Superior temporal gyrus (tissue), 1 donor: Measurements from ENCODE around the gene C13orf46.

Experiments used
- DNase-seq: peaks from one replicate; pipeline ENCODE4 v3.0.0-alpha.2; 2016; ENCODE audit errors: extremely low spot score

The C13orf46 gene

GRCh38 chr13:114009590-114010400, 35.9 kb upstream of the C13orf46 start:
- no peak for DNase-seq

GRCh38 chr13:114008964-114009589, 35.2 kb upstream of the C13orf46 start:
- DNase-seq = no peak

DNA sequence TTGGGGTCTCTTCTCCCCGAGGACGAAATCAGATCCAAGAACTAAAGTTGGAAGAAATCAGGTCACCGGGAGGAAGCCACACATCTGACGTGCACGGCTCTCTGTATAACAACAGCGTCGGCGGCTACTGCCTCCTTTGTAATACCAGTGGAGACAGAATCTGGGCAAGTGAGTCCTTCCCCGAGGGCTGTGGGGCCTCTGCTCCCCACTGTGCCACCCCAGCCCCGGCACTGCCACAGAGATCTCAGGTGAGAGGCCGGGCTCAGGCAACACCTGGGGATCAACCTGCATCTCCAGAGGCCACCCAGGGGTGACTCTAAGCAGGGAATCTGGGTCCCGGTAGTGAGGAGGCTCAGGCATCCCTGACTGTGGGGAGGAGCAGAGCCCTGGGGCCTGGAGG, 33.7 kb upstream of the C13orf46 start:
- no peak for DNase-seq

DNA sequence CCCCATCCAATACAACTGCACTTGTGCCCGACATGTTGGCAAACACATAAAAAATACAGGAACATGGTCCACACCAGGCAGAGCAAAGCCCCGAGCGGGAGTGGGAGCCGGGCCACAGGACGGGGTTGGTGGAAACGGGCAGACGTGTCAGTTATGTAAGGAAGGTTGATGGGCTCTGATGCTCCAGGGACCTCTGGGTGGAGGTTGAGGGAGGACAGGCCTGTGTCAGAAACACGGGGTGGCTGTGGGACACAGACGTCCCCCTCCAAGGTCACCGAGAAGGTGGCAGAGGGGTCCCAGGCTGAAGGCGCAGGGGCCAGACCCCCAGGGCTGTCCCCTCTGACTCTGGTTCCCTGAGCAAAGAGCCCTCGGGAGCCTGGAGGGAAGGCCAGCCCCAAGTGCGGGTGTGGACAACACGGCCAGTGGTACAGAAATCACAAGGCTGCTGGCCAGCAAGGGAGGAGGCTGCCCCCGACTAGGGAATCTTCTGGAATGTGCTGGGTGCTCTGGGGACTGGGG, 31.4 kb upstream of the C13orf46 start:
- DNase-seq = no peak

DNA sequence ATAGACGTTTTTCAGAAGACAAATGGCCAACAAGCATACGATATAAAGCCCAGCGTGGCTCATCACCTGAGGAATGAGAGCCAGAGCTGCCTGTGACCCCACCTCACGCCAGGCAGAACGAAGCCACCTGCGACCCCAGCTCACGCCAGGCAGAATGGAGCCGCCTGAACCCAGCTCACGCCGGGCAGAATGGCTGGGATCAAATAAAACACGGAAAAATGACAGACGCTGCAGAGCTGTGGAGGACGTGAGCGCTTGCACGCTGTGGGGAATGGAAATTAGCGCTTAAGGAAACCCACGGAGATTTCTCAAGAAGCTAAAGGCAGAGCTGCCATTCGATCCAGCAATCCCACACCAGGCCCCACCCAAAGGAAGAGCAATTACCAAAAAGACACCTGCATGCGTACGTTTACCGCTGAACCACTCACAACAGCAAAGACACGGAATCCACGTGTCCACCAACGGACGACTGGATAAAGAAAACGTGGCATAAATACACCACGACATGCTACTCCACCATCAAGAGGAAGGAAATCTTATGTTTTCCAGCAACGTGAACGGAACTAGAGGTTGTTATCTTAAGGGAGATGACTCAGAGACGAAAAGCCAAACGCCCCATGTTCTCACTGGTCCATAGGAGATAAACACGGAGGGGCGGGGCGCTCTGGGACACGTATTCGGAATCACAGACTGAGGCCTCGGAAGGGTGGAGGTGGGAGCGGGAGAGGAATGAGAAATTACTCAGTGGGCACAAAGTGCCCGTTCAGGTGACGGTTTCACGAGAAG, 30.7 kb upstream of the C13orf46 start:
- no peak for DNase-seq

GRCh38 chr13:114002771-114003321, 29.0 kb upstream of the C13orf46 start:
- no peak for DNase-seq

GRCh38 chr13:114002009-114002544, 28.2 kb upstream of the C13orf46 start:
- no peak for DNase-seq

GRCh38 chr13:114001331-114002008, 27.6 kb upstream of the C13orf46 start:
- no peak for DNase-seq

DNA sequence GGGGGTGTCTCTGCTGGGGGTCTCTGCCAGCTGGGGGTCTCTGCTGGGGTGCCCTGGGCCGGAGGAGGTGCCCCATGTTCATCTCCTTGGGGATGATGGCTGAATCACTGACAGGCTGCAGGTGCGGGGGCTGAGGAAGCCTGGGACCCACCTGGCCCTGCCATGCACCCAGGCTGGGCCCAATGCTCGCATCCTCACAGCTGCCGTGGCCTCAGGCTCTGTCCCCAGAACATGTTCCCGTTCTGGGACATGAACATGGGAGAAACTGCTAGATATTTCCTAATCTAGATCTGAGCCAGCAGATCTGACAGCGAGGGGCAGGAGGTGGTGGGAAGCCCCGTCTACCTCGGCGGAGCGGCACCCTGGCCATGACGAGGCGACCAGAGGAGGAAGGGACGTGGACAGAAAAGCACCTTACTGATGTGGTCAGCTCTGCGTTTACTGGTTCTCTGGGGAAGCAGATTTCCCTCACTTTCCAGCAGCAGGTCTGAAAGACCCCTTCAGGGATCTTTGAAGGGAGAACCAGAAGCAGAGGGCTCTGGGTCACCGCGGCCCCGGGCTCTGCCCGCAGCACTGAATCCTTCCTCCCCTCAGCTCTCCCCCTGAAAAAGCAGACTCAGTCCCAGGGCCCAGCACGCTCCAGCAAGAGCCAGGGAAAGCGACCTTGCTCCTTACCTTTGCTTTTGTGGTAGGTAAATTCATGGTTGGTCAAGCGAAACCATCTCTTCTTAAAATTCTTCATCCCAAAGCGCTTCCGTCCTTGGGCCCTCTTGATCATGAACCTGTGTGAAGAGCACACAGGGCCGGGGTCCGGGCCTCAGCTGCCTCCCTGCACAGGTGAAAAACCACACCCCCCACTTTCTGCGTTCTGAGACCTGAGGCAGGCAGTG, 26.5 kb upstream of the C13orf46 start:
- no peak for DNase-seq

DNA sequence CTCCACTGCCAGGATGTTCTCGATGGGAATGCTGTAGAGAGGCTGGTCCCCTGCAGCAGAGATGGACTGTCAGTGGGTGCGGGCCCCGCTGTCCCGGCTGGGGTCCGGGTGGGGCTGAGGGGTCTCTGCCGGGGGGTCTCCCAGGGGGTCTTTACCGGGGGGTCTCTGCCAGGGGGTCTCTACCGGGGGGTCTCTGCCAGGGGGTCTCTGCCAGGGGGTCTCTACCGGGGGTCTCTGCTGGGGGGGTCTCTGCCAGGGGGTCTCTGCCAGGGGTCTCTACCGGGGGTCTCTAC, 25.7 kb upstream of the C13orf46 start:
- no peak for DNase-seq

DNA sequence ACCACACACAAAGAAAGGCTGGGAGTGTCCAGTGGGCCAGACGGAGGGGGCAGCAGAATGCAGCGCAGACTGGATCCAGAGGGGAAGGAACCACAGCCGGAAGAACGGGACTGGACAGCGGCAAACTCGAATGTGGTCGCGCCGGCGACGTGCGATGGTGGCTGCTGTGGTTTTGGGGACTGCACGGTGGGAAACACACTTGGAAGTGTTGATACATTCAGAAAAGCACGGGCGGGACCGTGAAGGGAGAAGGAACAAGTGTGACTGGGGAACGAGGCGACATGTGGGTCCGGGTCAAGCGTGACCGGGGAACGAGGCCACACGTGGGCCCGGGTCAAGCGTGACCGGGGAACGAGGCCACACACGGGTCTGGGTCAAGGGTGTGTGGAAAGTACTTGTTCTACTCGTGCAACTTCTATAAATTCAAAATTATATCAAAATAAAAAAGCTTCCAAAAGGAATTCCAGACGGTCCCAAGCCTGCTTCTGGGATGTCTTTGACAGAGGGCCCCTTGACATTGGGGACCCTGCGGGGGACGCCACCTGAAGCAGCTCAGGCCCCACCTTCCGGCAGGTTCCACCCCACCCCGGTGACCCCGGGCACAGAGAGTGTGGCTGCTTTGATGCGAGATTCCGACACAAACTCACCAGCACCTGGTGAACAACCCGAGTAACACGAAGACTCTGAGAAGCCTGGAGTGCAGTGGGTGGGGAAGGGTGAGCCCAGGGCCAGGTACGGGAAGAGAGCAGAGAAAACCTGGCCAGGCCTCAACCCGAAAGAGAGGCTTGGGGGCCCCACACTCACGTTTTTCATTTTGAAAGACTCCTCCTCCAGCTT, 25.1 kb upstream of the C13orf46 start:
- DNase-seq = no peak

- no peak for DNase-seq
Measured at GRCh38 chr13:113997845-113998751, 24.2 kb upstream of the C13orf46 start.

DNA sequence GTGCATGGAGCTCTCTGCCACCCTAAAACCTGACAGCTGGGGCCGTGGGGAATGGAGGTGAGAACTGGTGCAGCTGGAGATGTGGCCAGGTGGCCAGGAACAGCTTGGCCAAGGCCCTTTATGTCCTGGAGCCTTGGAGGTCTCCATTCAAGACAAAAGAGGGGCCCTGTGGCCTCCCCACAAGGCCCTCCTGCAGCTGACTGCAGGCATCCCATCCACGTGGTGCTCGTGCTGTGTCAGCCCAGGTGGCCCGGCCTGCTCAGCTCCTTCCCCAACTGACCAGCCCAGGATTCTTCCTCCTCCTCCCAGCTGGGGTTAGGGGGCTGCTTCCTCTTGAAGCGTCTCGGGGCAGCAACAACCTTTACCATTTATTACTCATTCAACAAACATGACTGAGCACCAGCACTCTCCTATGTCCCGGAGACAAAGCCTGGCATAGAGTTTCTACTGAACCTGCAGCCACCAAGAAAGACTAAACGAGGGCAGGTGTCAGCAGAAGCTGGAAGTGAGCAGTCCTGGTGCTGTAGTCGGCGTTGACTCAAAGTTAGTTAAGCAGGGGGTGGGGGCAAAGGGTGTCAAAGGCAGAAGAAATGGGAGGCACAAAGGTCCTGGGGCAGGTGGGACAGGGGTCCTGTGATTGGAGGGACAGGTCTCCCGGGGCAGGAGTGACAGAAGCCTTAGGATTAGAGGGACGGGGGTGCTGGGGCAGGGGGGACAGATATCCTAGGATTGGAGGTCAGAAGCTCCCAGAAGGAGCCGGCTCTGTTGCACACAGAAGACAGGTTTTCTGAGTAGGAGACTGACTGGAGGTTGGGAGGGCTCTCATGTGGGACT, 23.3 kb upstream of the C13orf46 start:
- DNase-seq = no peak

- DNase-seq = no peak
Measured at GRCh38 chr13:113996081-113996911, 22.4 kb upstream of the C13orf46 start.

DNA sequence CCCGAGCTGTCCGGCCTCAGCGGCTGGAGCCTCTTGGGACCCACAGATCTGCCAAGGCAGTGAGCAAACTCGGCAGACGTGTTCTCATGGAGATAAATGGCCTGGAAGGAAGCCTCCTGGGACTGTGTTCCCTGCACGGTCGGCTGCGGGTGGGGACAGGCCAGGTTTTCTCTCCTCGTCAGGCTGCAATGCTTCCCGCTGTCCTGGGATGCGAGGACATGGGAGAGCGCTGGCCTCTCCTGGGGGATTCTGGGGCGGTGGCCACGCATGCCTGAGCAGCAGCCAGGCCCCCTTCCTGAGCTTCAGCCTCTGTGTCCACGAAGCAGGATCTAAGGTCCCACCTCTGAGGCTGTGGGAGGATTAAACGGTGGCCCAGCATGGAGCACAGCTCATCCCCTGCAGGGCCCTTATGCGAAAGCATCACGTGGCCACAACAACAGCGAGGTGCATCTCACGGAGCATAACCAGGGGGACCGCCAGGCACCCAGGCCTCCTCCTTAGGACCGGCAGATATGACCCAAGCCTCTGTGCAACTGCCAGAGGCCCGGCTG, 21.2 kb upstream of the C13orf46 start:
- no peak for DNase-seq

DNA sequence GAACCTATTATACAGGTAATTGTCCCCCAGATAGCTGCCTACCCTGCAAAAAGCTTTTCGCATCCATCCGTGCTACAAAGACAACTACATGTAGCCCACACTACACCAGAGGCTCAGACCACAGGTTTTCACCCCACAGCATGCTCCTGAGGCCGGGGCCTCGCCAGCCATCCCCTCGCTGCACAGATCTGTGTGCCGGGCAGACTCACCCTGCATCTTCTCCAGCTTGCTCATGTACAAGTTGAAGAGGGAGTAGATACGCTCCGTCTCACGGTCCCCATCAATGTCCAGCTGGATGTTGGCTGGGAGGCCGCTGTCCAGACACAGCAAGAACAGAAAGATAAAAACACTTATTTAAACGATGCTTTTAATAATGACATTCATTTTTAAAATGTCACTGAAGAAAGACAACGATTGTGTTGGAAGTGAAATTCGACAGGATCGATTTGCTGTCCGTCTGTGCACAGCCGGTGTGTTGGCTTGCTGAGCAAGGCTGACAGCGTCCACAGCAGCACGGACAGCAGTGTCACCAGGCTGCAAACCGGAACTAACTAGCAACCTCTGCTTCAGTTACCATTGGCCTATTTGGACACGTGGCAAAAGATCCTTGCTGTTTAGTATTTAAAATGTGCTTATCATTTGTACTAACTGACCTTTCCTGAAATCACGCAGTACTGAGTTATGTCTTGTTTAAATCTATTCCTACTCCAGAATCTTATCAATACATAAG, 18.6 kb upstream of the C13orf46 start:
- DNase-seq = no peak
